Stimulated activated CD8-positive, alpha-beta memory T cell treated with anti-CD3 and anti-CD28 coated beads, Interleukin-2, amount 100 ng/mL, for 1 hour (primary cell): ENCODE results near the gene TPI1.
"Not testable (repeated sequence)": the region's sequence is repeated elsewhere in the genome, so short reads cannot be mapped to it uniquely, and the experiment has no call there.

ENCODE experiments used
- DNase-seq, 2 donors: peaks; one replicate each; pipeline ENCODE4 v3.0.0-alpha.2; 2020; ENCODE audit warnings: low read depth in 2 of 2

TPI1 gene

DNA sequence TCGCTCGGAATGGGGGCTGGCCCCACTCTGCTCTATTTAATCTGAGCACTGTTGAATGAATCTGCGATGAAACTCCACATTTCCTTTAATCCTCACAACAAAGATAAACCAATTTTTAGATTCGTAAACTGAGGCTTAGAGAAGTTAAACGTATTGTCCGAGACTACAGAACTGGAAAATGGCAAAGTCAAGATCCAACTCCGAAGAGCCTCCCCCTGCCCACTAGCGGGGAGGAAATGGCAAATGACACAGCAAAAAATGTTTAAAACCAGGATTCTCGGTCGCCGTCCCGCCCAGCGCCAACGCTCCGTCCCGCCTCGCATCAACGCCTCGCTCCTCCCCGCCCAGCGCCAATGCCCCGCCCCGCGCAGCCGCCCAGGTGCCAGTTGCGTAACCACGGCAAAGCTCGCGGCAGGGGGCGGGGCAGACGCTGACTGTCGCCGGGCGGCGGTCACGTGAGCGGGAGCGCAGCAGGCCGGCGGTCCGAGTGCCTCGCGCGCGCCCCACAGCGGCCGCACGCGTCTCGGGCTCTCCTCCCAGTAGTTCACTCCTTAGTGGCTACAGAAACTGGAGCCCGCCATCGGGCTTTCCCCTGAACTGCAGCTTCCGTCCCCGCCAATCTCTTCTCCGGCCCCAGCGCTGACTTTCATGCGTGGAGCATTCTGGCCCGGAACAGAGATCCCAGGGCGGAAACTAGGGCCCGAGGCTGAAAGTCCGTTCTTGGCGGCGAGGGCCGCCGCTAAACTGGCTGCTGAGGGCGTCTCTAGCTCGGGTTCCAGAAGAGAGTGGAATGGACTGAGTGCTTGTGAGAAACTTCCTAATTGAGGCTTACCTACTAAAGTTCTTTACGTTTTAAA, 23.7 kb downstream of the TPI1 start:
- peak; percentile 97 to 99 for DNase-seq

- no peak for DNase-seq
Observed at GRCh38 chr12:6891646-6892001, 24.3 kb downstream of the TPI1 start.

DNA sequence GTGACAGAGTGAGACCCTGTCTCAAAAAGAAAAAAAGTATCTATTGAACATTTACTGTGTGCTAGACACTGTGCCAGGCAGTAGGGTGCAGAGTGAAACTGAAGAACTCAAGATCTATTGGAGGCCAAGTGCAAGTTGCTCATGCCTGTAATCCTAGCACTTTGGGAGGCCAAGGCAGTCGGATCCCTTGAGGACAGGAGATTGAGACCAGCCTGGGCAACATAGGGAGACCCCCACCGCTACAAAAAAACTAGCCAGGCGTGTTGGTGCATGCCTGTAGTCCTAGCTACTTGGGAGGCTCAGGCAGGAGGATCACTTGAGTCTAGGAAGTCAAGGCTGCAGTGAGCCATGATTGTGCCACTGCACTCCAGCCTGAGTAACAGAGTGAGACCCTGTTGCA, 25.4 kb downstream of the TPI1 start:
- not testable (repeated sequence) for DNase-seq

DNA sequence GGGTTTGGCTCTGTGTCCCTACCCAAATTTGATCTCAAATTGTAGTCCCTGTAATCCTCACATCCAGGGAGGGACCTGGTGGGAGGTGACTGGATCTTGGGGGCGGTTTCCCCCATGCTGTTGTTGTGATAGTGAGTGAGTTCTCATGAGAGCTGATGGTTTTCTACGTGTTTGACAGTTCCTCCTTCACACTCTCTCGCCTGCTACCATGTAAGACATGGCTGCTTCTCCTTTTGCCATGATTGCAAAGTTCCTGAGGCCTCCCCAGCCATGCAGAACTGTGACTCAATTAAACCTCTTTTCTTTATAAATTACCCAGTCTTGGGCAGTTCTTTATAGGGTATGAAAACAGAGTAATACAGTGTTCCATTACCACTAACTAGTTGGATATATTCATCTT, 27.0 kb downstream of the TPI1 start:
- no peak for DNase-seq

DNA sequence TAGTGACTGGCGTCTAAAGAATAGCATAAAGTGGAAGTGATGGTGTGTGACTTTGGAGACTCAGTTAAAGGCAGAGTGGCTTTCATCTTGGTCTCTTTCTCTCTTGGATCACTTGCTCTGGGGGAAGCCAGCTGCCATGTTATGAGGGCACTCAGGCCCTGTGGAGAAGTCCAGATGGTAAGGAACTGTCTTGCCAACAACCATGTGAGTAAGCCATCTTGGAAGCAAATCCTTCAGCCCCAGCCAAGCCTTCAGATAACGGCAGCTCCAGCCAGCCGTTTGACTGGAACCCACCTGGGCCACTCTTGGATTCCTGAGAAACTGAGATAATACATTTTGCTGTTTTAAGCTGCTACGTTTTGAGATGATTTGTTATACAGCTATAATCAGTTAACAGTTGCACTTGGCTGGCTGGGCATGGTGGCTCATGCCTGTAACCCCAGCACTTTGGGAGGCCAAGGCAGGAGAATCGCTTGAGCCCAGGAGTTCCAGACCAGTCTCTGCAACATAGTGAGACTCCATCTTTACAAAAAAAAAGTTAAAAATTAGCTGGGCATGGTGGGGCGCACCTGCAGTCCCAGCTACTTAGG, 29.6 kb downstream of the TPI1 start:
- no peak for DNase-seq

DNA sequence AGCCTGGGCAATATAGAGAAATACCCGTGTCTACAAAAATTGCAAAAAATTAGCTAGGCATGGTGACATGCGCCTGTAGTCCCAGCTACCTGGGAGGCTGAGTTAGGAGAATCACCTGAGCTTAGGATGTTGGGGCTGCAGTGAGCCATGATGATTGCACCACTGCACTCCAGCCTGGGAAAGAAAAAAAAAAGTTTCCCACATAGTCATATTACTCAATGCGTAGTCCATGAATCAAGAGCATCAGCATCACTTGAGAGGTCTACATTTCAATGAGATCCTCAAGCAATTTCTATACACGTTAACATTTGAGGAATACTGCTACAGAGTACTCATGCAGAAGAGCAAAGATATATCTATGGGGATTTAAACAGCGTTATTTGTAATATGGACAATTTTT, 32.1 kb downstream of the TPI1 start:
- no peak for DNase-seq

GRCh38 chr12:6899837-6900519, 32.6 kb downstream of the TPI1 start:
- DNase-seq = no peak

- DNase-seq = no peak
Observed at GRCh38 chr12:6902448-6902847, 35.1 kb downstream of the TPI1 start.

DNA sequence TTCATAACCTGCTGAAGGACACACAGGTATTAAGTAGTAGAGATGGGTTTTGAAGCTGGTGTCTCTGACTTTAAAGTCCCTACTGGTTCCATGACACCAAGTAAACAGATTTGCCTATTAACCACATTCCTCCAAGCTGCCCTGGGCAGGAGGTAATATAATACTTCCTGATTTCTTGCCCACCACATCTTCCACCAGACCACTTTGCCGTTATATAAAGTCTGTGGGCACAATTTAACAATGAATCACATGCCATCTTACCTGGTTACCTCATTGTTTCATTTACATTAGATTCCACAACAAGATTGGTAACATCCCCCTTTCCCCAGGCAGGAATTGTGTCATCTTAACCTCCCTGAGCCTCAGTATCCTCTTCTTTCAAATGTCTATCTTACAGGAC, 36.4 kb downstream of the TPI1 start:
- no peak for DNase-seq

GRCh38 chr12:6904280-6905276, 37.2 kb downstream of the TPI1 start, which contains the start of gene LRRC23:
TSS of gene LRRC23 (plus strand) at chr12:6904822. CDS start at chr12:6905634, 812 bp downstream.
- peak; percentile 94 to 95 for DNase-seq

DNA sequence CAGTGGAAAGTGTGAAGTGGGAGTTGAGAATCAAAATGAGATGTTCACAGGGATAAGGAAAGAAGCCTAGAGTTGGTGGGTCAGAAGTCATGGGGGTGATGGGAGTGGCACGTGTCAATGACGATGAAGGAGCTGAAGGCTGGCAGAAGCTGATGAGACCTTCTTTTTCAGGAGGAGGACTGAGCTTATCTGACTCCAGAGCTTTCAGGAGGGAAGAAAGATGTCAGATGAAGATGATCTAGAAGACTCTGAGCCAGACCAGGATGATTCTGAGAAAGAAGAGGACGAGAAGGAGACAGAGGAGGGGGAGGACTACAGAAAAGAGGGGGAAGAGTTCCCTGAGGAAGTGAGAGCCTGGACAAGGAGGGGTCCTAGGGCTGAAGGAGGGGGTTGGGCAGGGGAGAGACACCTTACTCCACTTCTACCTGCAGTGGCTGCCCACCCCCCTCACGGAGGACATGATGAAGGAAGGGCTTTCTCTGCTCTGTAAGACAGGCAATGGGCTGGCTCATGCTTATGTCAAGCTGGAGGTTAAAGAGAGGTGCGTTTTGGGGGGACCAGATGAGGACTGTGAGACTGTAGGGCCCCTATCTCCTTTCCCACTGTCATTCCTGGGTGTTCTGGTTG, 38.2 kb downstream of the TPI1 start:
- no peak for DNase-seq

DNA sequence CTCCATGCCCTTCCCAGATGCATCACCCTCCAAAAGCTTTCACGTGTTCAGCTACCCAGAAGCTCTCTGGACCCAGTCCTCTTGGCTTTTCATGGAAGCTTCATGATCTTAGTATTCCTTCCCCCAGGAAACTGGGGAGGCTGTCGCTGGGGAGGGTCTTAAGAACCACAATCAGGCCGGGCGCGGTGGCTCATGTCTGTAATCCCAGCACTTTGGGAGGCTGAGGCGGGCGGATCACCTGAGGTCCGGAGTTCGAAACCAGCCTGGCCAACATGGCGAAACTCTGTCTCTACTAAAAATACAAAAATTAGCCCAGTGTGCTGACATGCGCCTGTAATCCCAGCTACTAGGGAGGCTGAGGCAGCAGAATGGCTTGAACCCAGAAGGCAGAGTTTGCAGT, 40.8 kb downstream of the TPI1 start:
- not testable (repeated sequence) for DNase-seq

DNA sequence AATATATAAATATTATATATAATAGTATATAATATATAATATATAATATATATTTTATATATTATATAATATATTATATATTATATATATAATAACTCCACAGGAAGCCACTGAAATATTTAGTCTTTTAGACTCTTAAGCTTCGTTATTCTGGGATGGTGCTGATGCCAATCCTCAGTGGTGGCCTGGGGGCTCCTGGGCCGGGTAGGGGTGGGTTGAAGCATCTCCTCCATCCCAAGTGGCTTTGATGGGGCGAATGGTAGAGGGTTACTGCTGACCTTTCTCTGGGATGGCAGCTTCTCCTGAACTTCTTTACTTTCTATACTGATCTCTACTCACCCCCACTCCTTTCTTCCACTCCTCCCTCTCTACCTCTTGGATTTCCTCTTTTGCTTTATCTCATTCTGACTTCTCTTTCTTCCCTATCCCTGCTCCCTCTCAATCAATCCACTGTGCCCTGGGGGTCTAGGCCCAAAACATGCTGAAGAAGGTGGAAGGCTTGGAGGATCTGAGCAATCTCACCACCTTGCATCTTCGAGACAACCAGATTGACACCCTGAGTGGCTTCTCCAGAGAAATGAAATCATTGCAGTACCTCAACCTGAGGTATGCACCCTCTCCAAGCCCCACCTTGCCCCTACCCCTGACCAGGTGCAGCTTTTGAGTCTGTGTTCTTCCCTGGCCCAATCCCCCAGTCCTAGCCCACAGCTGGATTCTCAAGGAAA, 42.3 kb downstream of the TPI1 start:
- DNase-seq = no peak

DNA sequence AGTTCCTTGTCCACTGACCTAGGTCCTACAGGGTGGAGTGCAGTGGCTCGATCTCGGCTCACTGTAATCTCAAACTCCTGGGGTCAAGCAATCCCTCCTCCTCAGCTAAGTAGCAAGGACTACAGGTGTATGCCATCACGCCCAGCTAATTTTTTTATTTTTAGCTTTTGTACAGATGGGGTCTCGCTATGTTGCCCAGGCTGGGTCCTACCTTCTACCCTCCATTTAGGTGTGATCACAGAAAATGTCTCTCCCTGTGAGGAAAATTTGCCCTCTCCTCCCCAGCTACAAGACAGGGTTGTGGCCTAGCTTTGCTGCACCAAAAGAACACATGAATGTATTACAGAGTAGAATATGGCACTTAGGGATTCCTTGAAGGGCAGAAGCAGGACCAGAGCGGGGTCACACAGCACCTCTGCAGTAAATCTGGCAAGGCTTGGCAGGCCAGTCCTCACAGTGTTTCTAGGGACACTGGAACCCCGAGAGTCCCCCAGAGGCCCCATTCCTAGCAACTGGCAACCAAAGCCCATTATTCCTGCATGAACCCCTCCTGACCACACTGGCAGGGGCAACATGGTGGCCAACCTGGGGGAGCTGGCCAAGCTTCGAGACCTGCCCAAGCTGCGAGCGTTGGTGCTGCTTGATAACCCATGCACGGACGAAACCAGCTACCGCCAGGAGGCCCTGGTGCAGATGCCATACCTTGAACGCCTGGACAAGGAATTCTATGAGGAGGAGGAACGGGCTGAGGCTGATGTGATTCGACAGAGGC, 45.0 kb downstream of the TPI1 start:
- no peak for DNase-seq

DNA sequence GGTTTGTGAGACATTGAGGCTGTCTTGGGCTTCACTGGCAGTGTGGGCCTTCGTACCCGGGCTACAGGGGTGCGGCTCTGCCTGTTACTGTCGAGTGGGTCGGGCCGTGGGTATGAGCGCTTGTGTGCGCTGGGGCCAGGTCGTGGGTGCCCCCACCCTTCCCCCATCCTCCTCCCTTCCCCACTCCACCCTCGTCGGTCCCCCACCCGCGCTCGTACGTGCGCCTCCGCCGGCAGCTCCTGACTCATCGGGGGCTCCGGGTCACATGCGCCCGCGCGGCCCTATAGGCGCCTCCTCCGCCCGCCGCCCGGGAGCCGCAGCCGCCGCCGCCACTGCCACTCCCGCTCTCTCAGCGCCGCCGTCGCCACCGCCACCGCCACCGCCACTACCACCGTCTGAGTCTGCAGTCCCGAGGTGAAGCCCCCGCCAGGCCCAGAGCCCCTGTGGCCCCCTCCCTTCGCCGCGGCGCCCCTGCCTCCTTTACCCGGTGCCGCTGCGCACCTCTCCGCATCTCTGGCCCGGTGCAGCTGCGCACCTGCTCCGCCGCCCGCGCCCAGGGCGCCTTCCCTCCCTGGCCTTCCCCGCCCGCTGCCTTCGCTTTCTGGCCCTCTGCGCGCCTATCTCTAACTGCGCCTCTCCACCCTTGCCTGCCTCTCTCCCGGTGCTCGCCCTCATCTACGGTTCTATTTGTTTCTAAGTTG, 47.1 kb downstream of the TPI1 start, which contains the start of gene ENO2:
Gene ENO2, plus strand, starts transcription at position 335 of the 701 bp plus-strand sequence. CDS start 1,253 bp downstream, outside the sequence.
- peak; percentile 68 to 73 for DNase-seq

GRCh38 chr12:6914947-6915788, 47.8 kb downstream of the TPI1 start:
- no peak for DNase-seq

DNA sequence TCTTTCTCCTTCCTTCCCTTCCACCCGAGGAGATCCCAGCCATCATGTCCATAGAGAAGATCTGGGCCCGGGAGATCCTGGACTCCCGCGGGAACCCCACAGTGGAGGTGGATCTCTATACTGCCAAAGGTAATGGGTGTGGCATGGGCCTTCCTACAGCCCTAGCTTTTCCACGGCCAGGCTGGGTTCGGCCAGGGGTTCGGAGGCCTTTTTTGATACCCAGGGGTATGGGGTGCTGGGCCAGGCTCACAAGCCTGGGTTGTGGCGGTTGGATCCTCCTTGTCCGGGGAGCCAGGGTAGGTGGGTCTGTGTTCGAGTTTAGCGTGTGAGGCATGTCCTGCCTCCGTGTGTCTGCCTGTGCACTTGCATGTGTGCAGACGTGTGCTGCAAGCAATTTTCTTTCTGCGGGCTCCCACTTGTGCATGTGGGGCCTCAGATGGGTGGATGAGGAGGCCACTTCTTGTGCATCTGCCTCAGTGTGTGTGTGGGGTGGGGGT, 48.5 kb downstream of the TPI1 start:
- DNase-seq = no peak
